GM12874 (cell line): ENCODE measurements around the gene OR8D4.

ENCODE experiments used
- CTCF ChIP-seq: IDR thresholded peaks from 2 replicates; pipeline ENCODE4 v1.5.1; 2011; ENCODE audit warnings: low read depth, mild to moderate bottlenecking, control low read depth, low read length, moderate library complexity; ENCODE audit not compliant: insufficient read depth

OR8D4 gene

DNA sequence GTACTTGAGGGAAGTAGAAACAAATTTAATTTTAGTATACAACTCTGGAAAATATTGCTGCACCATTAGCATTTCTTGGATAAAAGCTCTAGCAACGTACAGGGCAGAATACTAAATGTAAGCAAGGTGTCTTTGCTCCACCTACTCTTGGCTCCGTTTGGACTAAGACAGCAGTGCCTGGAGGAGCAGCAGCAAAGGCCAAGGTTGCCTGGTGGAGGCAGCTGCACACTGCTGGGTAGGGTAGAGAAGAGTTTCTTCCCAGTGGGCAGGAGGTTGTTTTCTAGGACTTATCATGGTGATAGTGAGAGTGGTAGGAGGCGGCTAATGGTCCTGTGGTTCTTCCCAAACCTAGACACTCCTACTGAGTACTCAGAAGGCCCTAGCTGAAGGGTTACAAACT lies 2.2 kb upstream of the OR8D4 start:
- no peak for TF ChIP-seq CTCF

- TF ChIP-seq CTCF, result no peak
Observed at GRCh38 chr11:123903932-123904331, 2.0 kb downstream of the OR8D4 start.

- no peak for TF ChIP-seq CTCF
Observed at GRCh38 chr11:123904932-123905331, 3.0 kb downstream of the OR8D4 start.

GRCh38 chr11:123905826-123906225 lies 3.9 kb downstream of the OR8D4 start:
- TF ChIP-seq CTCF, result no peak

DNA sequence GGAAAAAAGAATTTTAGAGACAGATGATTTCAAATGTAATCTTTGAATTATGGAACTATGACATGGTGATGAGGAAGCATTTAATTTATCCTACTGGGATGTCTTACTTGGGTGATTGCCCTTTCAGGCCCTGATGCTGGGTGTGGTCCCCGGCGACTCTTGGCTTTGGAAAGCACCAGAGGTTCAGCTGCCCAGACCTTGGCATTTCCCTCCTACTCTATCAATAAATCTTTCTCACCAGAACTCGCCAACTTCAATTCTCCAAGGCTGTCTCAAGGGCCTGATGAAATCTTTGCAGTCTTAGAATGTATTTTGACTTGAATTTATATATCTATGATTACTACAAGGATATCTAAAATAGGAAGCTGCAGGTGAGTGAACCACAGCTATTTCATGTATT lies 19.0 kb downstream of the OR8D4 start:
- TF ChIP-seq CTCF, result no peak

DNA sequence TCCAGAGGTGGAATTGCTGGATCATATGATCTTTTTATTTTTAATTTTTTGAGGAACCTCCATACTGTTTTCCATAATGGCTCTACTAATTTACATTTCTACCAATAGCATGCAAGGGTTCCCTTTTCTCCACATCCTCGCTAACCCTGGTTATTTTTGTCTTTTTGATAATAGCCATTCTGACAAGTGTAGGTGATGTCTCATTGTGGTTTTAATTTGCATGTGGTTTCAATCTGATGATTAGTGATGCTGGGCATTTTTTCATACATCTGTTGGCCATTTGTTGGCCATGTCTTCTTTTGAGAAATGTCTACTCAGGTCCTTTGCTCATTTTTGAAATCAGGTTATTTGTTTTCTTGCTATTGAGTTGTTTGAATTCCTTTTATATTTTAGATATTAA lies 22.1 kb downstream of the OR8D4 start:
- TF ChIP-seq CTCF, result no peak

GRCh38 chr11:123939317-123939716 lies 37.4 kb downstream of the OR8D4 start, which contains the start of gene OR4D5:
Gene OR4D5 (plus strand): TSS chr11:123939617. CDS start chr11:123939617, 0 bp downstream.
- no peak for TF ChIP-seq CTCF

GRCh38 chr11:123942413-123942812 lies 40.4 kb downstream of the OR8D4 start:
- TF ChIP-seq CTCF, result no peak
